AG09309 (cell line): ENCODE measurements around the gene RAB40B.
"Not testable (repeated sequence)": the region's sequence is repeated elsewhere in the genome, so short reads cannot be mapped to it uniquely, and the experiment has no call there.

Experiments
- DNase-seq: peaks from one replicate; pipeline ENCODE4 v3.0.0-alpha.2; 2010; ENCODE audit warnings: low read depth
- H3K4me3 ChIP-seq: 2 replicates; pipeline ENCODE4 v1.5.1; 2011; ENCODE audit warnings: mild to moderate bottlenecking, low read depth, low read length, moderate library complexity; ENCODE audit not compliant: control insufficient read depth
- TF ChIP-seq, protein P1 (sequence below): IDR thresholded peaks from 2 replicates; pipeline ENCODE4 v1.5.1; 2011; ENCODE audit warnings: mild to moderate bottlenecking, low read depth, low read length, inconsistent platforms; ENCODE audit not compliant: insufficient read depth, control insufficient read depth; ENCODE audit errors: missing control alignments

The RAB40B gene, protein sequence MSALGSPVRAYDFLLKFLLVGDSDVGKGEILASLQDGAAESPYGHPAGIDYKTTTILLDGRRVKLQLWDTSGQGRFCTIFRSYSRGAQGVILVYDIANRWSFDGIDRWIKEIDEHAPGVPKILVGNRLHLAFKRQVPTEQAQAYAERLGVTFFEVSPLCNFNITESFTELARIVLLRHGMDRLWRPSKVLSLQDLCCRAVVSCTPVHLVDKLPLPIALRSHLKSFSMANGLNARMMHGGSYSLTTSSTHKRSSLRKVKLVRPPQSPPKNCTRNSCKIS

DNA sequence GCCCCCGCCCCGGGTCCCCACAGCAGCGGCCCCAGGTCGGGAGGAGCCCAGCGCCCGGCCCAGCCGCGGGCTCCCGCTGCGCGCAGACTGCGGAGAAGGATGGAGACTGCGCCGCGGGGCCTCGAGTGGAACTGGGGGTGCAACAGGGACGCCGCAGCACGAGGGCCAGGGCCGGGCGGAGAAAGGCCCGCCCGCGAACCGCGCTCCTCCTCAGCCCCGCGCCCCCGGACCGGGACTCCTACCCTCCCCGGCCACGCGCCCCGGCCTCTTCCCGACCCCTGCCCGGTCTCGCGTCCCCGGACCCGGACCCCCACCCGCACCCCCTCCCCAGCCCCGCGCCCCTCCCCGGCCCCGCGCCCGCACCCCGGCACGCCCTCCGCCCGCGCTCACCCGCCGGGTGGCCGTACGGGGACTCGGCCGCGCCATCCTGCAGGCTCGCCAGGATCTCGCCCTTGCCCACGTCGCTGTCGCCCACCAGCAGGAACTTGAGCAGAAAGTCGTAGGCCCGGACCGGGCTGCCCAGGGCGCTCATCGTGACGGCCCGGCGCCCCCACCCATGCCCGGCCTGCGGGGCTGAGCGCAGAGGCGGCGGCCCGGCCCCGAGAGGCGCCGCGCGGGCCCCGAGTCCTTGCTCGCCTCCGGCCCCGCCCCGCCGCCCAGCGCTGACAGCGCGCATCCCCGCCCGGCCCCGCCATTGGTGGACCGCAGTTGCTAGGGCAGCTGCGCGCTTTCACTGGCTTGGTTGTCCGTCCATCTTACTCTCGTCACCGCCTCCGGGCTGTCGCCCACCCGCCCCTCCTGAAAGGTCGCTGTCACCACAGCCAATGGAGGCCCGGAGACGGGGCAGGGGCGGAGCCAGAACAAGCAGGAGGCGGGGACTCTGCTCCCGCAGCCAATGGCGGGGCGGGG, at the start of gene RAB40B:
Gene RAB40B, minus strand, starts transcription at position 634 of the 909 bp plus-strand sequence. Its CDS starts 102 bp downstream, at position 532.
- DNase-seq = peak; percentile 93
- TF ChIP-seq, protein P1, sequence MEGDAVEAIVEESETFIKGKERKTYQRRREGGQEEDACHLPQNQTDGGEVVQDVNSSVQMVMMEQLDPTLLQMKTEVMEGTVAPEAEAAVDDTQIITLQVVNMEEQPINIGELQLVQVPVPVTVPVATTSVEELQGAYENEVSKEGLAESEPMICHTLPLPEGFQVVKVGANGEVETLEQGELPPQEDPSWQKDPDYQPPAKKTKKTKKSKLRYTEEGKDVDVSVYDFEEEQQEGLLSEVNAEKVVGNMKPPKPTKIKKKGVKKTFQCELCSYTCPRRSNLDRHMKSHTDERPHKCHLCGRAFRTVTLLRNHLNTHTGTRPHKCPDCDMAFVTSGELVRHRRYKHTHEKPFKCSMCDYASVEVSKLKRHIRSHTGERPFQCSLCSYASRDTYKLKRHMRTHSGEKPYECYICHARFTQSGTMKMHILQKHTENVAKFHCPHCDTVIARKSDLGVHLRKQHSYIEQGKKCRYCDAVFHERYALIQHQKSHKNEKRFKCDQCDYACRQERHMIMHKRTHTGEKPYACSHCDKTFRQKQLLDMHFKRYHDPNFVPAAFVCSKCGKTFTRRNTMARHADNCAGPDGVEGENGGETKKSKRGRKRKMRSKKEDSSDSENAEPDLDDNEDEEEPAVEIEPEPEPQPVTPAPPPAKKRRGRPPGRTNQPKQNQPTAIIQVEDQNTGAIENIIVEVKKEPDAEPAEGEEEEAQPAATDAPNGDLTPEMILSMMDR = no peak
- H3K4me3 ChIP-seq = peak within 1 kb of the TSS; percentile 70

DNA sequence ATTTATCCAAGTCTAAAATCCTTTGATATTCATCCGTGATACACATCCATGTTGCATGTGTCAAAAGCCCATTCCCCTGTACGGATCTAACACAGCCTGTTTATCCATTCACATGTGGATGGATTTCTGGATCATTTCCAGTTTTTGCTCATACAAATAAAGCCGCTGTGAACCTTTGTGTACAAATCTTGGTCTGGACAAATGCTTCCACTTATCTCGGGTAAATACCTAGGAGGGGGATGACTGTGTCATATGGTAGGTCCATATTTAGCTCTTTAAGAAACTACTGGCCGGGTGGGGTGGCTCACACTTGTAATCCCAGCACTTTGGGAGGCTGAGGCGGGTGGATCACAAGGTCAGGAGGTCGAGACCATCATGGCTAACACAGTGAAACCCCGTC, 47.0 kb upstream of the RAB40B start:
- no peak for DNase-seq
- TF ChIP-seq, protein P1 = no peak

DNA sequence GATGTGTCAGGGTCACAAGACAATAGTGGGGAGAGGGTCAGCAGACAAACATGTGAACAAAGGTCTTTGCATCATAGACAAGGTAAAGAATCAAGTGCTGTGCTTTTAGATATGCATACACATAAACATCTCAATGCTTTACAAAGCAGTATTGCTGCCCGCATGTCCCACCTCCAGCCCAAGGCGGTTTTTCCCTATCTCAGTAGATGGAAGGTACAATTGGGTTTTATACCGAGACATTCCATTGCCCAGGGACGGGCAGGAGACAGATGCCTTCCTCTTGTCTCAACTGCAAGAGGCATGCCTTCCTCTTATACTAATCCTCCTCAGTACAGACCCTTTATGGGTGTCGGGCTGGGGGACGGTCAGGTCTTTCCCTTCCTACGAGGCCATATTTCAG, 46.2 kb upstream of the RAB40B start:
- not testable (repeated sequence) for DNase-seq, H3K4me3 ChIP-seq

More for the DNA sequence above, 47.0 kb upstream of the RAB40B start:
- H3K4me3 ChIP-seq = no peak overlapping the region

DNA sequence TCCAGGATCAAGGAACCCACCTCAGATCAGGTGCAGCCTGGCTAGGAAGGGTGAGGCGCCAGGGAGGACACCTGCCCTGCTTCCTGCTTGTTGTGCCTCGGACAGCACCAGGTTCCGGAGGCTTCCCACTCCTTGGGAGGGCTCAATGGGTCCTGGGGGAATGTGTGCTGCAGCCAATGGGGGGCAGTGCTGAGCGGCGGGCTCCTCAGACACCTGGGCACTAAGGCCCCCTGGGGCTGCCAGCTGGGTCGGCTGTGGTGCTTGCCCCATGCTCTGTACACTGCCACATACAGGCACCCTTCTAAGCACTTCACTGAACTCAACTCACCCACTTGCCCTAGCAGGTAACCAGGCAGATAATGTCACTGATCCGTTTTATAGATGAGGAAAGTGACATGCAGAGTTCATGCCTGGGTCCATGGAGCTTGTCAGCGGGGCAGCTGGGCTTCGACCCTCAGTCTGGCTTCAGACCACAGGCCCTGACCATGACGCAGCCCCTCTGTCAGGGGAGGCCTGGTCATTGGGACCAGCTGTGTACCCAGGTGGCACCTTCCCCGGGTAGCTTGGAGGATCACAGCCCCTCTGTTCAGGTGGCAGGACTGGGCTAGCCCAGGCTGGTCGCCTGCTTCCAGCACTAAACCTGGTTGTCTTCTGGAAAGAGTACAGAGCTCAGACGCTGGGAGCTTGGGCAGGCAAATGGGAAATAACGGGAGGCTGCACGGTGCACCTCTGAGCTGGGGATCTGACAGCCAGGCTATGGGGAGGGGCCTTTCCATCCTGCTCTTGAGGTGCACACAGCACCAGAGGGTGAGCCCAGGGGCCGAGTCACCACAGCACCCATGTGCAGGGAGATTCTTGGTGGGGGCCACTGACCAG, 45.1 kb upstream of the RAB40B start:
- TF ChIP-seq, protein P1 = no peak
- DNase-seq = no peak
- no peak overlapping the region for H3K4me3 ChIP-seq

DNA sequence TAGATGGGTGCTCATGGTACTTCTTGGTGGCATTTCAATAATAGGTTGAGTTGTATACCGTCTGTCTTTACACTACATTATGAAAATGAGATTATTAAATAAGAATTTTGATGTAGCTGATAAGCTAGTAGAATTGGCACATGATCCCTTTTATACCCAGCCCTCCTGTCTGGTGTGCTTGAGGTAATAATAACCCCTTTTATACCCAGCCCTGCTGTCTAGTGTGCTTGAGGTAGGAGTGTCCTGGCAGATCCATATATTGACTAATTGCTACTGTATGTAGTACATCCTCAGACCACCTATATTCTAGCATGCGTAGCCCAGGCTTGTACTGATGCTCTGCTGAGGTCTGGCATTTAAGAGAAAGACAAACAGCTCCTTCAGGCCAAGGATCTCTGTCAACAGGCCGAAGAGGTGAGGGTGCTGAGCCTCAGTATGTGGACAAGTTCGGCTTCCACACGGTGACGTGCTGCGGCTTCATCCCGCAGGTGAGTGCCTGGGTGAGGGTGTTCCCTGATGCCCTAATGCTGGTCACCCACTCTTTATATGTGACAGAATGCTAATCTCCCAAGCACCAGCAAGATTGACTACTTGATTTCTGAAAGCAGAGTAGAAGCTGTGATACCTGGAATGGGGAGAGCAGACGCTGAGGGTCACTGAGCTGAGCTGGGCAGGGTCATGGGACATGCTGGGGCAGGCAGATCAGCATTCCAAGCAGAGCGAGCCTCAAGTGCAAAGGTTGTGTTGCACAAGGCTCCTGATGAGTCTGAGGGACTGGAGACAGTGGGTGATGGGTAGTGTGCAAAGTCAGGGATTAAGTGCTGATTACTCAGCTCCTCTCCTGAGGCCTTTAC, 42.6 kb upstream of the RAB40B start:
- DNase-seq = no peak
- TF ChIP-seq, protein P1 = no peak
- no peak overlapping the region for H3K4me3 ChIP-seq

DNA sequence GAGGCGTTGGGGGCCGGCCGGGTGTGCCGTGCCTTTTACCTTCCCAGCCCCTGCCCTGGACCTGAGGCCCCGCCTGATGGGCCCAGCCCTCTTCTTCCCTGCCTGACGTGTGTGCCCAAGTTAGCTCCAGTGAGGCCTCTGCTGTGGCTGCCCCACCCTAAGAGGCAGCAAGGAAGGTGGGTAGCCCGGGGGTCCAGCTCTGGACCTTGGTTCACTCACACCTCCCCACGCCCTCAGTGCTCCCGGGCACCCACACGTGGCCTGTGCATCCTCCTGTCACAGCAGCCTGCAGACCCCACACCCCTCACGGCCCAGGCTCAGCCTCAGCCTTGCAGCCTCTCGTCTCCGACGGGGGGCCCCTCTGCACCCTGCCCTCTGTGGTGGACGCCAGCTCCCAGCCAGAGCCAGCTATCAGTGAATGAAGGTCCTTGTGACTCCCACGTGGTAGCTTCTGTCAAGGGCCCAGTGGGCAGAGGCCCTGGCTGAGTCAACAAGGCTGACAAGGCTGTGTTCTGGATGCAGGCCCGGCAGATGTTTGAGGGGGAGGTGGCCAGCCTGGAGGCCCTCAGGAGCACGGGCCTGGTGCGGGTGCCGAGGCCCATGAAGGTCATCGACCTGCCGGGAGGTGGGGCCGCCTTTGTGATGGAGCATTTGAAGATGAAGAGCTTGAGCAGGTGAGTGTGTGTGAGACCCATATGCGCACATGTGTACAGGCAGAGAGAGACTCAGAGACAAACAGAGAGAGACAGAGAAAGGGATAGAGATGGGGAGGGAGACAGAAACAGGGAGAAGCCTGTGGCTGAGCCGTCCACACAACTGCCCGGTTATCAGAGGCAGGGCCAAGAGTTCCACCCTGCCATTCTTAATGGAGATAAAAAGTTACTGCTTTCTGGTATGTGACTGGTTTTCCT, 39.7 kb upstream of the RAB40B start:
- no peak for DNase-seq
- no peak overlapping the region for H3K4me3 ChIP-seq
- TF ChIP-seq, protein P1 = no peak
